SK-N-SH (cell line): Measurements from ENCODE around the gene SMOC1.

Experiments used
- ELF1 ChIP-seq: IDR thresholded peaks from 2 replicates; pipeline ENCODE4 v1.4.0; 2012
- GABPA ChIP-seq: IDR thresholded peaks from 2 replicates; pipeline ENCODE4 v1.4.0; 2012; ENCODE audit warnings: low read depth, mild to moderate bottlenecking
- MXI1 ChIP-seq: IDR thresholded peaks from 2 replicates; pipeline ENCODE4 v1.6.1; 2012; ENCODE audit warnings: mild to moderate bottlenecking, low read depth, low read length, improper control_type of control experiment
- NRF1 ChIP-seq: IDR thresholded peaks from 2 replicates; pipeline ENCODE4 v1.6.1; 2012; ENCODE audit warnings: low read depth, mild to moderate bottlenecking, low read length
- POLR2AphosphoS5 ChIP-seq: IDR thresholded peaks from 2 replicates; pipeline ENCODE4 v1.6.1; 2012; ENCODE audit warnings: low read depth, low read length
- RCOR1 ChIP-seq: fragments of 150-350 bp; IDR thresholded peaks from 2 replicates; pipeline ENCODE4 v1.6.1; 2017; ENCODE audit warnings: antibody characterized with exemption, low read length
- RXRA ChIP-seq: IDR thresholded peaks from 2 replicates; pipeline ENCODE4 v1.4.0; 2012; ENCODE audit warnings: low read depth, mild to moderate bottlenecking, borderline replicate concordance
- SMC3 ChIP-seq: IDR thresholded peaks from 2 replicates; pipeline ENCODE4 v1.6.1; 2012; ENCODE audit warnings: low read depth, low read length, improper control_type of control experiment
- TAF1 ChIP-seq: IDR thresholded peaks from 2 replicates; pipeline ENCODE4 v1.6.1; 2012; ENCODE audit warnings: low read depth, mild to moderate bottlenecking, low read length, moderate library complexity, borderline replicate concordance
- TF ChIP-seq, protein P1 (sequence below): fragments of 200-600 bp; sonication (generic); IDR thresholded peaks from 2 replicates; pipeline ENCODE4 v1.6.1; 2017; ENCODE audit warnings: antibody characterized with exemption, mild to moderate bottlenecking, moderate library complexity
- TF ChIP-seq, protein P2 (sequence below): IDR thresholded peaks from 2 replicates; pipeline ENCODE4 v1.4.0; 2012; ENCODE audit warnings: low read depth

DNA sequence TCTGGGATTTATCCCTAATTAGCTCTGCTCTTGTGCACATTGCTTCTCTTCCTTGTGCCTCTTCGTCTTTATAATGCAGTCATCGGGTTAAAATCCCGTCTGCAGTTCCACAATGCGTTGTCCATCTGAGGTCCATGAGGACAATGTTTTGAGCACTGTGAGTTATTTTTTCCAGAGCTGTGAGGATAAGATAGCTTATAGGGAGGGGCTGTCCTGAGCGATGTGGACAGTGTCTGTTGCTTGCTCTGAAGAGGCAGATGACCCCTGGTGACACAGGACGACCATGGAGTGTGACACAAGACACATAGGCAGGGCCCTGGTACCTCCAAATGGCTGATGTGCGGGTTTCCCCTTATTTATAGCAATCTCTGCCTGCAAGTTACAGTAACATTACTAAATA, 132.5 kb downstream of the SMOC1 start:
- TF ChIP-seq, protein P1, sequence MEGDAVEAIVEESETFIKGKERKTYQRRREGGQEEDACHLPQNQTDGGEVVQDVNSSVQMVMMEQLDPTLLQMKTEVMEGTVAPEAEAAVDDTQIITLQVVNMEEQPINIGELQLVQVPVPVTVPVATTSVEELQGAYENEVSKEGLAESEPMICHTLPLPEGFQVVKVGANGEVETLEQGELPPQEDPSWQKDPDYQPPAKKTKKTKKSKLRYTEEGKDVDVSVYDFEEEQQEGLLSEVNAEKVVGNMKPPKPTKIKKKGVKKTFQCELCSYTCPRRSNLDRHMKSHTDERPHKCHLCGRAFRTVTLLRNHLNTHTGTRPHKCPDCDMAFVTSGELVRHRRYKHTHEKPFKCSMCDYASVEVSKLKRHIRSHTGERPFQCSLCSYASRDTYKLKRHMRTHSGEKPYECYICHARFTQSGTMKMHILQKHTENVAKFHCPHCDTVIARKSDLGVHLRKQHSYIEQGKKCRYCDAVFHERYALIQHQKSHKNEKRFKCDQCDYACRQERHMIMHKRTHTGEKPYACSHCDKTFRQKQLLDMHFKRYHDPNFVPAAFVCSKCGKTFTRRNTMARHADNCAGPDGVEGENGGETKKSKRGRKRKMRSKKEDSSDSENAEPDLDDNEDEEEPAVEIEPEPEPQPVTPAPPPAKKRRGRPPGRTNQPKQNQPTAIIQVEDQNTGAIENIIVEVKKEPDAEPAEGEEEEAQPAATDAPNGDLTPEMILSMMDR = no peak
- TF ChIP-seq, protein P2, sequence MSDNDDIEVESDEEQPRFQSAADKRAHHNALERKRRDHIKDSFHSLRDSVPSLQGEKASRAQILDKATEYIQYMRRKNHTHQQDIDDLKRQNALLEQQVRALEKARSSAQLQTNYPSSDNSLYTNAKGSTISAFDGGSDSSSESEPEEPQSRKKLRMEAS = no peak
- no peak for TF ChIP-seq TAF1
- no peak for TF ChIP-seq NRF1
- no peak for TF ChIP-seq RCOR1
- TF ChIP-seq POLR2AphosphoS5 = no peak
- no peak for TF ChIP-seq SMC3
- no peak for TF ChIP-seq GABPA
- TF ChIP-seq MXI1 = no peak
- no peak for TF ChIP-seq ELF1
- no peak for TF ChIP-seq RXRA
